ENCODE results near the gene SRSF5. TPM values are rescaled to one million over a fixed set of nuclear protein-coding genes. Genes with fewer than 3 reads are reported as not detected.

SRSF5 gene
- total RNA-seq, 1 donor from 2014 or later: 279 TPM

DNA sequence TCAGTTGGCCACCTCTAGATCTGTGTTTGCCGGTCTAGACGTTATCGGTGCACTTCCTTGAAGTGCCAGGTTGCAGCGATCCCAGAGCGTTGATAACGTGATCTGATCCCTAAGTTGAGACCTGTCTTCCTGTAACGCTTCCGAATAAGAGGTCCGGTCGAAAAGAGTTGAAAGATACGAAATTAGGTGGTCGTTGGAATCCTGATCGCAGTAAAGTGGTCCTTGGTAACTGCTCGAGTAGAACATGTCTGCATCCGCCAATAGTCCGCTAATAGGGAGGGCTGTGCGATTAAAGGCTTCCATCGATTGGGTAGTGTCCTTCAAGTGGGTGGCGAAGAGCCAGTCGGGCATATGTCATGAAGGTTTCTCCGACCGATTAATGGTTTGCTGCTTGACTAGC lies 2.7 kb downstream of the SRSF5 start:
- Mint-ChIP-seq H3K27me3 (ENCODE audit: unreplicated experiment) (no peaks in the 10 kb centered on the region), H3K9me3 (ENCODE audit: unreplicated experiment) (no peaks in the 10 kb centered on the region), H3K4me3 (ENCODE audit: unreplicated experiment) (peak overlapping the region; percentile 23)

DNA sequence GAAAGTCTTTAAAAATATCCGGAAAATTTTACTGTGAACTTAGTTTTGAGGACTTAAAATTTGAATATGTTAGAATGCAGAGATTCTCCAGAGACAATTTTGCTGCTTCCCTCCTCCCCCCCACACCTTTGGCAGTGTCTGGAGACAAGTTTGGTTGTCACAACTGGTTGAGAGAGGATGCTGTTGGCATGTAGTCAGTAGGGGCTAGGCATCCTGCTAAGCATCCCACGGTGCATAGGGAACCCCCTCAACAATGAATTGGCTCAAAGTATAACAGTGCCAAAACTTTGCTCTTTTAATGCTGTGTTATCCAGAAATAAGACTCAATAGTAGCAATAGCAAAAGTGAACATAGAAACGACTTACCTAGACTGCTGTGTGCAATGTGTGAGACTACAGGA lies 3.6 kb downstream of the SRSF5 start:
- H3K4me1 Mint-ChIP-seq (ENCODE audit: unreplicated experiment): peaks cover 38% of the 10 kb centered on the region
- H3K9me3 Mint-ChIP-seq (ENCODE audit: unreplicated experiment): no peaks in the 10 kb centered on the region
- peaks cover 62% of the 10 kb centered on the region for H3K36me3 Mint-ChIP-seq (ENCODE audit: unreplicated experiment)
- no peaks in the 10 kb centered on the region for H3K27me3 Mint-ChIP-seq (ENCODE audit: unreplicated experiment)
- H3K27ac Mint-ChIP-seq (ENCODE audit: unreplicated experiment): no peak overlapping the region
- TF ChIP-seq, protein P1, sequence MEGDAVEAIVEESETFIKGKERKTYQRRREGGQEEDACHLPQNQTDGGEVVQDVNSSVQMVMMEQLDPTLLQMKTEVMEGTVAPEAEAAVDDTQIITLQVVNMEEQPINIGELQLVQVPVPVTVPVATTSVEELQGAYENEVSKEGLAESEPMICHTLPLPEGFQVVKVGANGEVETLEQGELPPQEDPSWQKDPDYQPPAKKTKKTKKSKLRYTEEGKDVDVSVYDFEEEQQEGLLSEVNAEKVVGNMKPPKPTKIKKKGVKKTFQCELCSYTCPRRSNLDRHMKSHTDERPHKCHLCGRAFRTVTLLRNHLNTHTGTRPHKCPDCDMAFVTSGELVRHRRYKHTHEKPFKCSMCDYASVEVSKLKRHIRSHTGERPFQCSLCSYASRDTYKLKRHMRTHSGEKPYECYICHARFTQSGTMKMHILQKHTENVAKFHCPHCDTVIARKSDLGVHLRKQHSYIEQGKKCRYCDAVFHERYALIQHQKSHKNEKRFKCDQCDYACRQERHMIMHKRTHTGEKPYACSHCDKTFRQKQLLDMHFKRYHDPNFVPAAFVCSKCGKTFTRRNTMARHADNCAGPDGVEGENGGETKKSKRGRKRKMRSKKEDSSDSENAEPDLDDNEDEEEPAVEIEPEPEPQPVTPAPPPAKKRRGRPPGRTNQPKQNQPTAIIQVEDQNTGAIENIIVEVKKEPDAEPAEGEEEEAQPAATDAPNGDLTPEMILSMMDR (IDR thresholded peaks at IDR 0.05): no peak
- no peak overlapping the region for H3K4me3 Mint-ChIP-seq (ENCODE audit: unreplicated experiment)
- no peak for DNase-seq (ENCODE audit: extremely low spot score, unreplicated experiment)

More for the DNA sequence above, 2.7 kb downstream of the SRSF5 start:
- H3K27ac Mint-ChIP-seq (ENCODE audit: unreplicated experiment): no peak overlapping the region
- TF ChIP-seq, protein P1 (IDR thresholded peaks at IDR 0.05): no peak
- peaks cover 56% of the 10 kb centered on the region for H3K36me3 Mint-ChIP-seq (ENCODE audit: unreplicated experiment)
- DNase-seq (ENCODE audit: extremely low spot score, unreplicated experiment): peak; percentile 36
- peaks cover 38% of the 10 kb centered on the region for H3K4me1 Mint-ChIP-seq (ENCODE audit: unreplicated experiment)

DNA sequence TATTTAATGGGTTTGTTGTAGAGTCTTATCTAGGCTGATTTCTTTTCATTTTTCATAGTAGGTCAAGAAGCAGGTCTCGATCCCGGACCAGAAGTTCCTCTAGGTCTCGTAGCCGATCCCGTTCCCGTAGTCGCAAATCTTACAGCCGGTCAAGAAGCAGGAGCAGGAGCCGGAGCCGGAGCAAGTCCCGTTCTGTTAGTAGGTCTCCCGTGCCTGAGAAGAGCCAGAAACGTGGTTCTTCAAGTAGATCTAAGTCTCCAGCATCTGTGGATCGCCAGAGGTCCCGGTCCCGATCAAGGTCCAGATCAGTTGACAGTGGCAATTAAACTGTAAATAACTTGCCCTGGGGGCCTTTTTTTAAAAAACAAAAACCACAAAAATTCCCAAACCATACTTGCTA lies 4.2 kb downstream of the SRSF5 start:
- Mint-ChIP-seq H3K9me3 (ENCODE audit: unreplicated experiment) (no peaks in the 10 kb centered on the region), H3K27ac (ENCODE audit: unreplicated experiment) (no peak overlapping the region), H3K4me1 (ENCODE audit: unreplicated experiment) (peaks cover 35% of the 10 kb centered on the region), H3K27me3 (ENCODE audit: unreplicated experiment) (no peaks in the 10 kb centered on the region), H3K36me3 (ENCODE audit: unreplicated experiment) (peaks cover 67% of the 10 kb centered on the region), H3K4me3 (ENCODE audit: unreplicated experiment) (no peak overlapping the region)
- peak; percentile 62 for DNase-seq (ENCODE audit: extremely low spot score, unreplicated experiment)
- TF ChIP-seq, protein P1 (IDR thresholded peaks at IDR 0.05): no peak

DNA sequence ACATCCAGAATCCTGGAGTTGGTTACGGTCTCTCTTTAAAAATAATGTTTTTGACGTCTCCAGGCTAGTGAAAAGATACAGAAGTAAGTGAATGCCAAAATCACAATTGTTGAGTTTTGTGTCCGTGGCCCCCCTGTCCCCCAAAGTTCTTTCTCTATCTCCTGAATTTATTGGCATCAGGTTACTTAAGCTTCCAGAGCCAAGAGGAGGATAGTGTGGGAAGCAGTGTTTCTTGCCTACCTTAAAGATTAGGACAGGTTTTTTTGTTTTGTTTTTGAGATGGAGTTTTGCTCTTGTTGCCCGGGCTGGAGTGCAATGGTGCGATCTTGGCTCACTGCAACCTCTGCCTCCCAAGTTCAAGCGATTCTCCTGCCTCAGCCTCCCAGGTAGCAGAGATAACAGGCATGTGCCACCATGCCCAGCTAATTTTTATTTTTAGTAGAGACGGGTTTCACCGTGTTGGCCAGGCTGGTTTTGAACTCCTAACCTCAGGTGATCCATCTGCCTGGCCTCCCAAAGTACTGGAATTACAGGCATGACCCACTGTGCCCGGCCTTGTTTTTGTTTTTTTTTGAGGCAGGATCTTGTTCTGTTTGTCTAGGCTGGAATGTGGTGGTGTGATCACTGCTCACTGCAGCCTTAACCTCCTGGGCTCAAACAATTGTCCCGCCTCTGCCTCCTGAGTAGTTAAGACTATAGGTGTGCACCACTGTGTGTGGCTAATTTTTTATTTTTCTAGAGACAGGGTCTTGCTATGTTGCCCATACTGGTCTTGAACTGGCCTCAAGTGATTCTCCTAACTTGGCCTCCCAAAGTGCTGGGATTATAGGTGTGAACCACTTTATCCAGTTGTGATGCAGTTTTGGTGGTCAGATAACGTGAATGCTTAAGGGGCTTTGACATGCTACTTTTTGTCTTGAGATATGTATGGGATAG lies 5.4 kb downstream of the SRSF5 start:
- H3K4me1 Mint-ChIP-seq (ENCODE audit: unreplicated experiment): peaks cover 29% of the 10 kb centered on the region
- H3K27ac Mint-ChIP-seq (ENCODE audit: unreplicated experiment): peak overlapping the region; percentile 27
- H3K9me3 Mint-ChIP-seq (ENCODE audit: unreplicated experiment): no peaks in the 10 kb centered on the region
- peaks cover 75% of the 10 kb centered on the region for H3K36me3 Mint-ChIP-seq (ENCODE audit: unreplicated experiment)
- H3K4me3 Mint-ChIP-seq (ENCODE audit: unreplicated experiment): no peak overlapping the region
- peak; percentile 11 for DNase-seq (ENCODE audit: extremely low spot score, unreplicated experiment)
- TF ChIP-seq, protein P1 (IDR thresholded peaks at IDR 0.05): no peak
- H3K27me3 Mint-ChIP-seq (ENCODE audit: unreplicated experiment): no peaks in the 10 kb centered on the region

DNA sequence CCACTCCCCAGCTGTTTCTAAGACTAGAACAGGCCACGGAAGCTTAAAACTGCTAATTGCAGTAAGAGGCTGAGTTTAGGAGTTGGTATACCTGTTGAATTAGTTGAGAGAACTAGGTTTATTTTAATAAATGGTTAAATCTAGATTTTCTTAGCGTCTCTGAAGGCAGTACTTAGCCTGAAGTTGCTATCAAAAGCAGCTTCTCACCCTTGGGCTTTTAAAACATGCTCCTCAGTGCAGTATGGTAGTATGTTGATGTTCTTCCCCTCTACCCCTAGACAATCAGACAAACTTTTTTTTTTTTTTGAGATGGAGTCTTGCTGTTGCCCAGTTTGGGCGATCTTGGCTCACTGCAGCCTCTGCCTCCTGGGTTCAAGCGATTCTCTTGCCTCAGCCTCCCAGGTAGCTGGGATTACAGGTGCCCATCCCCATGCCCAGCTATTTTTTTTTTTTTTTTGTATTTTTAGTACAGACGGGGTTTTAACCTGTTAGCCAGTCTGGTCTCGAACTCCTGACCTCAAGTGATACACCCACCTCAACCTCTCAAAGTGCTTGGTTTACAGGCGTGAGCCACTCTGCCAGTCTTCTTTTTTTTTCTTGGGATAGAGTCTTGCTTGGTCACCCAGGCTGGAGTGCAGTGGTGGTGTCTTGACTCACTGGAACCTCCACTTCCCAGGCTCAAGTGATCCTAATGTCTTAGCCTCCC lies 6.8 kb downstream of the SRSF5 start:
- DNase-seq (ENCODE audit: extremely low spot score, unreplicated experiment): peak; percentile 27
- peaks cover 73% of the 10 kb centered on the region for H3K36me3 Mint-ChIP-seq (ENCODE audit: unreplicated experiment)
- TF ChIP-seq, protein P1 (IDR thresholded peaks at IDR 0.05): no peak
- no peak overlapping the region for H3K4me3 Mint-ChIP-seq (ENCODE audit: unreplicated experiment)
- H3K4me1 Mint-ChIP-seq (ENCODE audit: unreplicated experiment): peaks cover 17% of the 10 kb centered on the region
- H3K27ac Mint-ChIP-seq (ENCODE audit: unreplicated experiment): no peak overlapping the region
- no peaks in the 10 kb centered on the region for H3K27me3 Mint-ChIP-seq (ENCODE audit: unreplicated experiment)
- no peaks in the 10 kb centered on the region for H3K9me3 Mint-ChIP-seq (ENCODE audit: unreplicated experiment)

All from osteocyte (in vitro differentiated cells).